Measurements from ENCODE around the gene OSBPL8.

OSBPL8 gene

DNA sequence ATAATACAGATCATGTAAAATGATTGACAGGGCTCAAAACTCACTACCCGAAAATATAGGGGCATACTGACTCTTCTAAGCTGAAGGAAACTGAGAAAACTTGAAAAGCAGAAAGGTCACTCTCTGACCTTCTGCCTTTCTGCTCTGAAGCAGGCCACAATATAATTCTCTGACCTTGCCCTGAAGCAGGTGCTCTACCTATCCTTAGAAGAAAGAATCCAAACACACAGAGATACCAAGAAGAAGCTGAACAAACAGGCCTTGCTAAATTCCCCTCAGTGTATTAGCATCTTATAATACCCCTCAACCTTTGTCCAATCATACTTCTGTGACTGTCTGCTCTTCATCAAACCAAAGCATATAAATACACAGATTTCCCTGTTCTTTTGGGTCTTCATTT, 150.5 kb downstream of the OSBPL8 start:
- H3K9ac ChIP-seq (ENCODE audit: low read depth in 1 of 2, low read length in 2 of 2): no peak overlapping the region
- no peaks in the 10 kb centered on the region for H3K36me3 ChIP-seq (ENCODE audit: control insufficient read depth in 2 of 2, insufficient read depth in 2 of 2, low read length in 2 of 2)
- H3K9me3 ChIP-seq (ENCODE audit: control insufficient read depth in 2 of 2, low read length in 2 of 2): no peaks in the 10 kb centered on the region
- H3K4me1 ChIP-seq (ENCODE audit: control insufficient read depth in 2 of 2, insufficient read depth in 2 of 2, low read length in 2 of 2): no peaks in the 10 kb centered on the region
- no peak overlapping the region for H3K27ac ChIP-seq (ENCODE audit: low read depth in 2 of 2, low read length in 2 of 2)
- no peak overlapping the region for H3K4me3 ChIP-seq (ENCODE audit: low read length in 2 of 2)
- H3K27me3 ChIP-seq (ENCODE audit: control insufficient read depth in 2 of 2, insufficient read depth in 2 of 2, low read length in 2 of 2): no peaks in the 10 kb centered on the region

GRCh38 chr12:76407710-76408109, 151.9 kb downstream of the OSBPL8 start:
- Histone ChIP-seq H3K27me3 (ENCODE audit: control insufficient read depth in 2 of 2, insufficient read depth in 2 of 2, low read length in 2 of 2) (no peaks in the 10 kb centered on the region), H3K4me1 (ENCODE audit: control insufficient read depth in 2 of 2, insufficient read depth in 2 of 2, low read length in 2 of 2) (no peaks in the 10 kb centered on the region), H3K9me3 (ENCODE audit: control insufficient read depth in 2 of 2, low read length in 2 of 2) (no peaks in the 10 kb centered on the region), H3K9ac (ENCODE audit: low read depth in 1 of 2, low read length in 2 of 2) (no peak overlapping the region), H3K36me3 (ENCODE audit: control insufficient read depth in 2 of 2, insufficient read depth in 2 of 2, low read length in 2 of 2) (no peaks in the 10 kb centered on the region), H3K27ac (ENCODE audit: low read depth in 2 of 2, low read length in 2 of 2) (no peak overlapping the region), H3K4me3 (ENCODE audit: low read length in 2 of 2) (no peak overlapping the region)

DNA sequence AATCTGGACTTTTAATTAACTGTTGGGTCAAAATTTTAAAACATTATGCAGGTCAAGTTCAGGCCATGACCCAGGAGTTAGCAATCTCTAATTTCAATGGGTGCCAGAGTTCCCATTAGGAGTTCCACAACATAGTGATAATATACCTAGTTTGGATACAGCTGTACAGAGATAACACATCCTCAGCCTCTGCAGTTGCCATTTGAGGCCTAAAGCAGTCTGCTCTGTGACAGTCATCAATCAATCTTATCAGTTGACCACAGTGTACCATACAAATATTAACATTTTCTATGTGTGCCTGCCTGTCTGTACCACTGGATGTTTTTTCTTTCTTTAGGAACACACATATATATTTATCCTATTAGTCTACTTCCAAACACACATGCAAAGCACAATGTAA, 157.3 kb downstream of the OSBPL8 start:
- Histone ChIP-seq H3K27ac (ENCODE audit: low read depth in 2 of 2, low read length in 2 of 2) (no peak overlapping the region), H3K9ac (ENCODE audit: low read depth in 1 of 2, low read length in 2 of 2) (no peak overlapping the region), H3K27me3 (ENCODE audit: control insufficient read depth in 2 of 2, insufficient read depth in 2 of 2, low read length in 2 of 2) (no peaks in the 10 kb centered on the region), H3K4me3 (ENCODE audit: low read length in 2 of 2) (no peak overlapping the region), H3K9me3 (ENCODE audit: control insufficient read depth in 2 of 2, low read length in 2 of 2) (no peaks in the 10 kb centered on the region), H3K36me3 (ENCODE audit: control insufficient read depth in 2 of 2, insufficient read depth in 2 of 2, low read length in 2 of 2) (peaks cover 4 to 10% of the 10 kb centered on the region in 2 donors), H3K4me1 (ENCODE audit: control insufficient read depth in 2 of 2, insufficient read depth in 2 of 2, low read length in 2 of 2) (no peaks in the 10 kb centered on the region)

GRCh38 chr12:76400136-76400535, 159.4 kb downstream of the OSBPL8 start:
- no peak overlapping the region for H3K9ac ChIP-seq (ENCODE audit: low read depth in 1 of 2, low read length in 2 of 2)
- peaks cover 4 to 10% of the 10 kb centered on the region in 2 donors for H3K36me3 ChIP-seq (ENCODE audit: control insufficient read depth in 2 of 2, insufficient read depth in 2 of 2, low read length in 2 of 2)
- H3K4me3 ChIP-seq (ENCODE audit: low read length in 2 of 2): no peak overlapping the region

DNA sequence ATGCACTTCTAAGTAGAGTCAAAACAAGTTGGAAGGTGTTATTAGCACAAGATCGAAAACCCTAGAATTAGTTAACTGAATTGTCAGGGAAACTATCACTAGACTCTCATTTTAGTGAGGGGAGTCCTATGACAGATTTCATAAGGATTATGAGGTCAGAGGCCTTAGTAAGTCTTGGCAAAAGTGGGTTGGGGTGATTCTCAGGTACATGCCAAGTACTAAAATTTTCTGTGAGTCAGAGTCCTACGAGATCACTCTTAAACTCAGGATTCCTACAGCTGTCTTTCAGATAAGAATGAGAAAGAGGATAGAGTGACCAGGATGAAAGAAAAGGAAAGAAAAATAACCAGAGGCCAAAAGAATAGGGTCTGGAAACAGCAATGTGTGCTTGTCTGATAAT, 160.5 kb downstream of the OSBPL8 start:
- no peak overlapping the region for H3K4me3 ChIP-seq (ENCODE audit: low read length in 2 of 2)
- H3K27me3 ChIP-seq (ENCODE audit: control insufficient read depth in 2 of 2, insufficient read depth in 2 of 2, low read length in 2 of 2): no peaks in the 10 kb centered on the region
- no peak overlapping the region for H3K9ac ChIP-seq (ENCODE audit: low read depth in 1 of 2, low read length in 2 of 2)
- no peaks in the 10 kb centered on the region for H3K9me3 ChIP-seq (ENCODE audit: control insufficient read depth in 2 of 2, low read length in 2 of 2)
- peaks cover 4 to 10% of the 10 kb centered on the region in 2 donors for H3K36me3 ChIP-seq (ENCODE audit: control insufficient read depth in 2 of 2, insufficient read depth in 2 of 2, low read length in 2 of 2)
- no peak overlapping the region for H3K27ac ChIP-seq (ENCODE audit: low read depth in 2 of 2, low read length in 2 of 2)
- H3K4me1 ChIP-seq (ENCODE audit: control insufficient read depth in 2 of 2, insufficient read depth in 2 of 2, low read length in 2 of 2): no peaks in the 10 kb centered on the region

More at GRCh38 chr12:76400136-76400535, 159.4 kb downstream of the OSBPL8 start:
- Histone ChIP-seq H3K4me1 (ENCODE audit: control insufficient read depth in 2 of 2, insufficient read depth in 2 of 2, low read length in 2 of 2) (no peaks in the 10 kb centered on the region), H3K9me3 (ENCODE audit: control insufficient read depth in 2 of 2, low read length in 2 of 2) (no peaks in the 10 kb centered on the region), H3K27ac (ENCODE audit: low read depth in 2 of 2, low read length in 2 of 2) (no peak overlapping the region), H3K27me3 (ENCODE audit: control insufficient read depth in 2 of 2, insufficient read depth in 2 of 2, low read length in 2 of 2) (no peaks in the 10 kb centered on the region)

GRCh38 chr12:76398106-76398505, 161.5 kb downstream of the OSBPL8 start:
- Histone ChIP-seq H3K27me3 (ENCODE audit: control insufficient read depth in 2 of 2, insufficient read depth in 2 of 2, low read length in 2 of 2) (no peaks in the 10 kb centered on the region), H3K36me3 (ENCODE audit: control insufficient read depth in 2 of 2, insufficient read depth in 2 of 2, low read length in 2 of 2) (peaks cover 4 to 10% of the 10 kb centered on the region in 2 donors), H3K4me1 (ENCODE audit: control insufficient read depth in 2 of 2, insufficient read depth in 2 of 2, low read length in 2 of 2) (no peaks in the 10 kb centered on the region)

DNA sequence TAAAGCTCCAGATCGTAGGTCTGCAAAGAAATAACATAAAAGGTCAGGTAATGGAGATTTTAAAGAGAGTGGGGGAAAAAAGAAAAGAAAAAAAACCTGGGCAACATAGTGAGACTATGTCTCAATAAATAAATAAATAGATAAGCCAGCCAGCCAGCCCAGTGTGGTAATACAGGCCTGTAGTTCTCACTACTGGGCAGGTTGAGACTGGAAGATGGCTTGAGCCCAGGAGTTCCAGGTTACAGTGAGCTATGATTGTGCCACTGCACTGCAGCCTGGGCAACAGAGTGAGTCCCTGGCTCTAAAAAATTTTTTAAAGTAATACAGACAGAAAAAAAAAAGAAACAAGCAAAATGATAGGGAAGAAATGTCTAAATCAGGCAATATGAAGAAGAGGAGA, 168.1 kb downstream of the OSBPL8 start:
- no peaks in the 10 kb centered on the region for H3K9me3 ChIP-seq (ENCODE audit: control insufficient read depth in 2 of 2, low read length in 2 of 2)
- no peaks in the 10 kb centered on the region for H3K27me3 ChIP-seq (ENCODE audit: control insufficient read depth in 2 of 2, insufficient read depth in 2 of 2, low read length in 2 of 2)
- no peak overlapping the region for H3K9ac ChIP-seq (ENCODE audit: low read depth in 1 of 2, low read length in 2 of 2)
- H3K27ac ChIP-seq (ENCODE audit: low read depth in 2 of 2, low read length in 2 of 2): no peak overlapping the region
- peaks cover 9 to 10% of the 10 kb centered on the region in 2 donors for H3K36me3 ChIP-seq (ENCODE audit: control insufficient read depth in 2 of 2, insufficient read depth in 2 of 2, low read length in 2 of 2)
- no peak overlapping the region for H3K4me3 ChIP-seq (ENCODE audit: low read length in 2 of 2)
- no peaks in the 10 kb centered on the region for H3K4me1 ChIP-seq (ENCODE audit: control insufficient read depth in 2 of 2, insufficient read depth in 2 of 2, low read length in 2 of 2)

More at GRCh38 chr12:76398106-76398505, 161.5 kb downstream of the OSBPL8 start:
- Histone ChIP-seq H3K27ac (ENCODE audit: low read depth in 2 of 2, low read length in 2 of 2) (no peak overlapping the region), H3K4me3 (ENCODE audit: low read length in 2 of 2) (no peak overlapping the region), H3K9me3 (ENCODE audit: control insufficient read depth in 2 of 2, low read length in 2 of 2) (no peaks in the 10 kb centered on the region), H3K9ac (ENCODE audit: low read depth in 1 of 2, low read length in 2 of 2) (no peak overlapping the region)

- Histone ChIP-seq H3K36me3 (ENCODE audit: control insufficient read depth in 2 of 2, insufficient read depth in 2 of 2, low read length in 2 of 2) (peaks cover 9 to 10% of the 10 kb centered on the region in 2 donors), H3K9me3 (ENCODE audit: control insufficient read depth in 2 of 2, low read length in 2 of 2) (no peaks in the 10 kb centered on the region), H3K9ac (ENCODE audit: low read depth in 1 of 2, low read length in 2 of 2) (no peak overlapping the region), H3K27me3 (ENCODE audit: control insufficient read depth in 2 of 2, insufficient read depth in 2 of 2, low read length in 2 of 2) (no peaks in the 10 kb centered on the region), H3K4me3 (ENCODE audit: low read length in 2 of 2) (no peak overlapping the region), H3K4me1 (ENCODE audit: control insufficient read depth in 2 of 2, insufficient read depth in 2 of 2, low read length in 2 of 2) (no peaks in the 10 kb centered on the region), H3K27ac (ENCODE audit: low read depth in 2 of 2, low read length in 2 of 2) (no peak overlapping the region)
Measured at GRCh38 chr12:76387614-76388013, 172.0 kb downstream of the OSBPL8 start.

GRCh38 chr12:76384560-76384959, 175.0 kb downstream of the OSBPL8 start:
- no peaks in the 10 kb centered on the region for H3K4me1 ChIP-seq (ENCODE audit: control insufficient read depth in 2 of 2, insufficient read depth in 2 of 2, low read length in 2 of 2)
- peaks cover 3 to 5% of the 10 kb centered on the region in 2 donors for H3K36me3 ChIP-seq (ENCODE audit: control insufficient read depth in 2 of 2, insufficient read depth in 2 of 2, low read length in 2 of 2)
- H3K27ac ChIP-seq (ENCODE audit: low read depth in 2 of 2, low read length in 2 of 2): no peak overlapping the region
- no peak overlapping the region for H3K9ac ChIP-seq (ENCODE audit: low read depth in 1 of 2, low read length in 2 of 2)
- no peaks in the 10 kb centered on the region for H3K27me3 ChIP-seq (ENCODE audit: control insufficient read depth in 2 of 2, insufficient read depth in 2 of 2, low read length in 2 of 2)
- no peaks in the 10 kb centered on the region for H3K9me3 ChIP-seq (ENCODE audit: control insufficient read depth in 2 of 2, low read length in 2 of 2)
- H3K4me3 ChIP-seq (ENCODE audit: low read length in 2 of 2): no peak overlapping the region

GRCh38 chr12:76383988-76384387, 175.6 kb downstream of the OSBPL8 start:
- no peak overlapping the region for H3K4me3 ChIP-seq (ENCODE audit: low read length in 2 of 2)
- H3K9me3 ChIP-seq (ENCODE audit: control insufficient read depth in 2 of 2, low read length in 2 of 2): no peaks in the 10 kb centered on the region
- H3K36me3 ChIP-seq (ENCODE audit: control insufficient read depth in 2 of 2, insufficient read depth in 2 of 2, low read length in 2 of 2): peaks cover 0 to 3% of the 10 kb centered on the region in 2 donors
- H3K27ac ChIP-seq (ENCODE audit: low read depth in 2 of 2, low read length in 2 of 2): no peak overlapping the region
- H3K27me3 ChIP-seq (ENCODE audit: control insufficient read depth in 2 of 2, insufficient read depth in 2 of 2, low read length in 2 of 2): no peaks in the 10 kb centered on the region
- H3K9ac ChIP-seq (ENCODE audit: low read depth in 1 of 2, low read length in 2 of 2): no peak overlapping the region
- no peaks in the 10 kb centered on the region for H3K4me1 ChIP-seq (ENCODE audit: control insufficient read depth in 2 of 2, insufficient read depth in 2 of 2, low read length in 2 of 2)

- H3K4me3 ChIP-seq (ENCODE audit: low read length in 2 of 2): no peak overlapping the region
- H3K9ac ChIP-seq (ENCODE audit: low read depth in 1 of 2, low read length in 2 of 2): no peak overlapping the region
- H3K27me3 ChIP-seq (ENCODE audit: control insufficient read depth in 2 of 2, insufficient read depth in 2 of 2, low read length in 2 of 2): no peaks in the 10 kb centered on the region
- no peaks in the 10 kb centered on the region for H3K9me3 ChIP-seq (ENCODE audit: control insufficient read depth in 2 of 2, low read length in 2 of 2)
- H3K27ac ChIP-seq (ENCODE audit: low read depth in 2 of 2, low read length in 2 of 2): no peak overlapping the region
- no peaks in the 10 kb centered on the region for H3K4me1 ChIP-seq (ENCODE audit: control insufficient read depth in 2 of 2, insufficient read depth in 2 of 2, low read length in 2 of 2)
- H3K36me3 ChIP-seq (ENCODE audit: control insufficient read depth in 2 of 2, insufficient read depth in 2 of 2, low read length in 2 of 2): peaks cover 0 to 9% of the 10 kb centered on the region in 2 donors
Measured at GRCh38 chr12:76379261-76379660, 180.3 kb downstream of the OSBPL8 start.
